OCI-M2 (cell line): ENCODE measurements around the gene UGT1A8.

Source experiments
- DNase-seq: peaks from one replicate; lab custom pipeline; 2025; ENCODE audit not compliant: unreplicated experiment; lab: John Stamatoyannopoulos, UW

The UGT1A8 gene

DNA sequence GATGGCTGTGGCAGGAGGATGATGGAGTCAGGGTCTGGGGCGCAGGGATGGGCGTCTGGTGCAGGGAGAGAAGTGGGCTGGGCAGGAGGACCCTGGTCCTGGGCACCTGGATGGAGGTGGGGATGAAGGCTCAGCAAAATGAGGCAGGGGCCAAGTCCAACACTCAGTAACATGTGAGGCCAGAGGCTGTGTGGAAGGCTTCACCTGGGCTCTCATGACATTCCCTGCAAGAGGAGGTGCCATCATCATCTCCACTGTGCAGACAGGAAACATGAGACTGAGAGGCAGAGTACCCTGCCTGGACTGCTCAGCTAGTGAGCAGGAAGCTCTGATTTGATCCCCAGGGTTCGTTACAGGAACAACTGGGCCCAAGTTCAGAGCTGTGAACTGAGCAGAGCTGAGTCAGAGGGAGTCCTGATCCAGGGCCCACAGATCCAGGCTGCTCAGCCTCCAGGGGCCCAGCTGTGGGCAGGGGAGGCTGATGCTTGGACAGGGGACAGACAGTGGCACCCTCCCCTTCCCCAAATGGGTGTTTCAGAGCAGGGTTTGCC lies 200.0 kb downstream of the UGT1A8 start:
- no peak for DNase-seq

DNA sequence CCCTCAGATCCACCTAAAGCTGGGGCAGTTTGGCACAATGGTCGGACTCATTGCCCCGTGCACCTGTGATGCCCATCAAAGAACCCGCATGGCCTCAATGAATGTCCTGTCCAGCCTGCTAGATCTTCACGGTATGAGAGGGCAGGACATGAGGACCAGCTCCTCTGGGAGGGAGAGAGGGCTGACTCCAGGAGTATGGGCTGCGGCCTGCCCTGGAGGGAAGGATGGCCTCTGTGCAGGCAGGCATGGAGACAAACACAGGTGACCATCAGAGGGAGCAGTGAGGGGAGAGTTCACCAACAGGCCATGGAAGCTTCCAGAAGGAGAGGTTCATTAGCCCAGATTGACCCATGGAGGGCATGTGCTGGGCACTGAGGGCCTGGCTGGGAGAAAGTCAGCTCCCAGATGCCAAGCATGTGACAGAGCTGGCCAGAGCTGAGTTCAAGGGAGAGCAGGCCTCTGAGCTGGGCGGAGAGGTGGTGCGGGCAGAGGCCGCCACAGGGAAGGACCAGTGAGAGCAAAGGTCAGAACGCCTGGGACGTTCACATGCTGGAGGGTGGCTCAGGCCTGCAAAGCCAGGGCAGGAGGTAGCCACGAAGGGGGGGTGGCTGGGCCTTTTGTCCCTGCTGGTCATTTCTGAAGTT lies 200.7 kb downstream of the UGT1A8 start:
- no peak for DNase-seq

DNA sequence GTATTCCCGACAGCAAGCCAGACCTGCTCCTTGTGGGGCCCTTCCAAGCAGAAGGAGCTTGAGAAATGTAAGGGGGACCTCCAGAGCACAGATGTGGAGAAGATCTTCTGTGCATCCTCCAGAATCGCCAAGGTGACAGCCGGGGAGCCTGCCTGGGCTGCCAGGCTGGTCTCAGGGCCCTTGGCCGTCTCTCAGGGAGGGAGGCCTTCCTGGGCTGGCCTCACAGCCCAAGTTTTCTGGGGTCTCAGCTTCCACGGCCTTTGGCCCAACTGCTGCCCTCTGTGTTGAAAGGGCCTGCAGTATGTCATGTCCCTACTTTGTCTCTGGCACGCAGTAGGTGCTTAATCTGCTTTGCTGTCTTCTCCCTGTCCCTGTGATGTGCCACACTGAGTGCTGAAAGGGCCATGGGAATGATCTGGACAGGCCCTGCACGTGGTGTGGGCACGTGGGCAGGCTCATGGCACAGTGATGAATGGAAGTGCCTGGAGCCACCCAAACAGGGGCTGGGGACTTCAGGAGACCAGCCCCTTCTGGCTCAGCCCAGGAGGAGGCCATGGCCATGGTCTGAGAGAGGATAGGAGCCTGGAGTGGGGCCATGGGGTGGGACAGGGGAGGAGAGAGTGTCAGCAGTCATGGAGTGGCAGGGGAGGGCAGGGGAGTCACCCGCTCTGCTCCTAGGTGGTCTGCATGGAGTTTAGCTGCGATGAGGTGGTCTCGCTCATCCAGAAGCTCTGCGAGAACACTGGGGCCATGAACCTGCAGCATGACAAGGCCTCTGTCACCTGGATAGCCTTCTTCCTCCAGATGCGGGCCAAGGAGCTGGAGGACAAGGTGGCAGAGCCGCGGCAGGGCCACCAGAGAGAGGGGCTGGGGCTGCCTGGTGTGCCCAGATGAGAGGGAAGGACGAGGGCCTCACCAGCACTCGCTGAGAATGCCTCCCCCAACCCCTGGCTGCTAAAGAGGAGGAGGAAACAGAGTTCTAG lies 201.5 kb downstream of the UGT1A8 start:
- DNase-seq, result no peak

DNA sequence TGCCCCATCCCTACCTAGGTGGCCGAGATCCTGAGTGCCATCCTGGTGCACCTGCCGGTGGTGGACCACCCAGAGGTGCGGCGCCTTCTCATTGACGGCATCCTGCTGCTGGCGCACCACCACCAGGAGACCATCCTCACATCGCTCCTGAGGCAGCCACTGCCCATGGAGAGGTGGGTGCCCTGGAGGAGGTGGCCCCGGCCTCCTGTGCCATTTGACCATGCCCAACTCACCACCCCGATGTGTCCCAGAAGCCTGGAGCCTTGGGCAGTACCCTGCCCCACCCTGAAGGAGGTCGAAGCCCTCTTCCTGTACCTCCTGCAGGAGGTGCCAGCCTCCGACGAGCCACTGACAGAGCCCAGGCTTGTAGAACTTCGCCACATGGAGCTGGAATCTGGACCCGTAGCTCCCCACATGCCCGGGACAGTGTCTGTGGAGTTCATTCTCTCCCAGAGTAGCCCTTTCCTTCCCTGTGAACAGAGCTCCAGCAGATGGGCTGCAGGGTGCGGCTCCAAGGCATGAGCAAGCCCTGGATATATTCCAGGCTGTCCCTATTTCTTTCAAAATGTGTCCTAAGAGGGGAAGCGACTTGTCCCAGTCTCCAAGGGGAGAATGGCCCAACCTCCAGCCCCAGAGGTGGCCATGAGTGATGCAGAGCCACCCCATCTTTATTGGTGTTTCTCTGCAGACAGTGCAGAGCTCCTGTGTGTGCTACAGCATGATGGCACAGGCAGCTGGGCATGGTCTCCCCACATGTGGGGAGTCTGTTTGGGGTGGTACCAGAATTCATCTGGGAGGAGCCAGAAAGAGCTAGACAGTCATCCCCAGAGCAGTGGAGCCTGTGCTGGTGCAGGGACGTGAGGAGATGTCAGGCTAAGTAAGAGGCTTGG lies 202.7 kb downstream of the UGT1A8 start:
- no peak for DNase-seq

DNA sequence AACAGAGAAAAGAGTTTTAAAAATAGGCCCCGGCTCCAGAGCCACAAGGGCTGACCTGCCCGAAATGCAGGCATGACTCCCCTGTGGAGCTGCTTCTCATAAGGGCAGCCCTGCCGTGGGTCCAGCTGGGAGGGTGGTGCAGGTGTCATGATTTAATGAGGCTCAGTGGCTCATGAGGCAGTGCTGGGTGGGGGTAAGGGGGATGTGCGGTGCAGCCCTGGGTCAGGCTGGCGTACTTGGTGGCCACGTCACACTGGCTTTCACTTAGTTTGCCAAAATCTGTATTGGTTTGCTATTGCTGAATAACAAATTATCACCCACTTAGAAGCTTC lies 203.3 kb downstream of the UGT1A8 start:
- no peak for DNase-seq

DNA sequence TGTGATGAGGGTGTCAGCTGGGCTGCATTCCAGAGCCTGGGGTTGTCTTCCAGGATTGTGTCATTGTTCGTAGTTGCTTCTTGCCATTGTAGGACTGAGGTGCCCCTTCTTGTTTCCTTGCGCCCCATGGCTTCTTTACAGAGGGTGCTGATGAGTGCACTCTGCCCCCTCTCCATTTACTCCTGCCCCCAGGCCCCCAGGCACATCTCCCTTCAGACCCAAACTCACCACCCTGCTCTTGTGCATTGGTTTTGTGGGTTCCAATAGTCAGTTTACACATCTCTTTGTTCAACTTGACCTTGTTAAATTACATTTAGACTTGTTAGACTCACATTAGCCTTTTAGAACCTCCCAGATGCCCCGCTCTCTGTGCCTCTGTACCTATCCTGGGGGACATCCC lies 203.8 kb downstream of the UGT1A8 start:
- DNase-seq, result no peak

DNA sequence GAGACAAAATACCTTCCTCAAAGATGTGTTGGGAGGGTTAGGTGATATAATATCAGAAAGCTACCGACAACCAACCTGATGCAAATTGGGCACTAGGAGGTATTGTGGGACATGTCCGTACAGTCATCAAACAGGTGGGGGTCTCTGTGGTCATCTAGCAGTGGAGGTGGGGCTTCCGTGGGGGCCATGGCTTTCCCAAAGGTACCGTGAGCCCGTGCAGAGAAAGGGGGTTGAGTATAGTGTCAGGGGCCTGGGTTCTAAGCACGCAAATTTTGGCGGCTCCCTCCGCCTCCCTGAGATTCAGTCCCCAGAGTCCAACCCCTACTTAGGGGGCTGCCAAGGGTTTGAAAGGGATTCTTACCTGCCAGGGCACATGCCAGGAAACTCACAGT lies 204.3 kb downstream of the UGT1A8 start:
- no peak for DNase-seq

DNA sequence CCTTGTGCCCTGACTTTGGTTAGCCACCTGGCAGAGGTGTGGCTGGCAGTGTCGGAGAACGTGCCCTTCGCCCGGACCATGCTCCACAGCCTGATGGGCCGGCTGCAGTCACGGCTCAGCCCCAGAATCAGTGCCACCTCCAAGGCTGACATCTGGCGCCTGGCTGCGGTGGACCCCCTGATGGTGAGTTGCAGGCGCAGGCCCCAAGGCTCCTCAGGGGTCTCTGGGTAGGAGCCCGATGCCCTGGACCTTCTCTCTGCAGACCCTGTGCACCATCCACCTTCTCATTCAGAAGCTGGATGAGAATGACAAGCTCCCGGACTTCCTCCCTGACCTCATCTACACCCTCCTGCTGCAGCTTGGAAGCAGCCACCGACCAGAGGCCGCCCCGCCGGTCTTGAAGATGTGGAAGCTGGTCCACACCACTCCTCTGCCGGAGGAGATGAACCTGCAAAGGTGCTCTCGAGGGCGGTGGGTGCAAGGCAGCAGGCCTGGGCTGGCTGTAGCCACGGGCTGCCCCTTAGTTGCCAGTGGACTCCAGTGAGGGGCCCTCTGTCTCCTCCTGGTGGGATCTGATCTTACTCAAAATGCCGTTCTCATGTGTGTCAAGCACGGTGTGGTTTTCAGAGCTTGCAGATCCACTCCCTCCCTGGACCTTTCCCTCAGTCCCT lies 204.8 kb downstream of the UGT1A8 start:
- no peak for DNase-seq
